GM12878 (cell line): Measurements from ENCODE around the gene SPDYE4. TPM values are rescaled to one million over a fixed set of nuclear protein-coding genes. Genes with fewer than 3 reads are reported as not detected.

Experiments used
- ATAC-seq: fragments of 200-7000 bp; cut with Tn5 transposase; 3 replicates; pipeline ENCODE4 v1.9.1; 2020; ENCODE audit warnings: mild to moderate bottlenecking, moderate library complexity
- BruUV-seq: library from RNA; stranded (reverse); fragments of 400-500 nt; replicated peaks from 2 replicates; lab custom pipeline; 2021; lab: Mats Ljungman, UMichigan
- CTCF ChIA-PET: fragments of 300-600 bp; sonication (Branson Sonifier 250); formaldehyde crosslinking; extraction: SDS; loops from one replicate; lab custom pipeline; 2021; ENCODE audit warnings: inconsistent platforms; lab: Yijun Ruan, JAX
- POLR2A ChIA-PET: fragments of 350-600 bp; formaldehyde crosslinking; extraction: SDS; loops from one replicate; lab custom pipeline; 2021; ENCODE audit warnings: inconsistent platforms; lab: Charles Lee
- RAD21 ChIA-PET: fragments of 300-600 bp; sonication (Branson Sonifier 250); formaldehyde crosslinking; loops from one replicate; lab custom pipeline; 2023; ENCODE audit warnings: antibody characterized with exemption; ENCODE audit not compliant: unreplicated experiment; lab: Charles Lee
- SMC1A ChIA-PET: fragments of 300-600 bp; sonication (Branson Sonifier 250); formaldehyde crosslinking; loops from one replicate; lab custom pipeline; 2023; ENCODE audit not compliant: unreplicated experiment, uncharacterized antibody; lab: Charles Lee
- DNase-seq: peaks from one replicate; pipeline ENCODE4 v3.0.0-alpha.2; 2011; ENCODE audit warnings: low read depth, low spot score
- FAIRE-seq: peaks from 3 replicates; lab custom pipeline; 2011; peaks lifted over from hg19 to GRCh38; lab: Jason Lieb, UNC
- H2AFZ ChIP-seq: 2 replicates; pipeline ENCODE4 v1.6.0; 2011; ENCODE audit warnings: low read depth, low read length, control low read depth; ENCODE audit not compliant: control insufficient read depth
- H3K27ac ChIP-seq: 2 replicates; pipeline ENCODE4 v1.5.1; 2011; ENCODE audit warnings: control low read depth; ENCODE audit not compliant: control insufficient read depth, insufficient read depth
- H3K27me3 ChIP-seq, 2 experiments: replicated peaks in 1 of 2; 2 replicates each; pipeline versions ENCODE4 v1.6.0 to v1.6.1; 2011; ENCODE audit warnings: low read length in 1 of 2; ENCODE audit not compliant: control insufficient read depth in 2 of 2, insufficient read depth in 2 of 2
- H3K36me3 ChIP-seq, 2 experiments: 2 replicates each; pipeline ENCODE4 v1.5.1; 2011; ENCODE audit warnings: low read length in 1 of 2; ENCODE audit not compliant: control insufficient read depth in 2 of 2, insufficient read depth in 2 of 2
- H3K4me1 ChIP-seq: 2 replicates; pipeline ENCODE4 v1.6.1; 2011; ENCODE audit warnings: mild to moderate bottlenecking, low read length, moderate library complexity, mixed read lengths; ENCODE audit not compliant: control insufficient read depth, insufficient read depth
- H3K4me2 ChIP-seq: 2 replicates; pipeline ENCODE4 v1.6.0; 2011; ENCODE audit warnings: control low read depth; ENCODE audit not compliant: control insufficient read depth, insufficient read depth
- H3K4me3 ChIP-seq: fragments of 200-600 bp; sonication (generic); 2 replicates; pipeline ENCODE4 v1.5.1; 2016
- H3K79me2 ChIP-seq: 2 replicates; pipeline ENCODE4 v1.6.0; 2011; ENCODE audit warnings: low read length; ENCODE audit not compliant: control insufficient read depth, insufficient read depth
- H3K9ac ChIP-seq: 2 replicates; pipeline ENCODE4 v1.8.0; 2011; ENCODE audit warnings: low read length, control low read depth, mixed read lengths; ENCODE audit not compliant: control insufficient read depth, insufficient read depth
- H3K9me3 ChIP-seq: replicated peaks from 3 replicates; pipeline ENCODE4 v1.5.1; 2011; ENCODE audit warnings: mild to moderate bottlenecking, low read length; ENCODE audit not compliant: control insufficient read depth, insufficient read depth
- H4K20me1 ChIP-seq: 2 replicates; pipeline ENCODE4 v1.6.0; 2011; ENCODE audit not compliant: control insufficient read depth, insufficient read depth
- EGR1 ChIP-seq, 2 experiments: IDR thresholded peaks; 1 replicate in 1 of 2; 2 replicates in 1 of 2; pipeline ENCODE4 v1.6.1; 2011 to 2012; ENCODE audit warnings: low read depth in 2 of 2, low read length in 2 of 2, borderline replicate concordance in 1 of 2, mild to moderate bottlenecking in 1 of 2, moderate library complexity in 1 of 2
- FOXK2 ChIP-seq: fragments of 450-650 bp; IDR thresholded peaks from 2 replicates; pipeline ENCODE4 v1.6.1; 2017; ENCODE audit warnings: mild to moderate bottlenecking, moderate library complexity
- FOXM1 ChIP-seq: IDR thresholded peaks from 2 replicates; pipeline ENCODE4 v1.6.1; 2012; ENCODE audit warnings: low read depth, mild to moderate bottlenecking, inconsistent platforms, low read length, moderate library complexity
- HDAC6 ChIP-seq: fragments of 200-600 bp; sonication (generic); IDR thresholded peaks from one replicate; pipeline ENCODE4 v1.8.0; 2017; ENCODE audit warnings: antibody characterized with exemption; ENCODE audit not compliant: unreplicated experiment
- JUND ChIP-seq: IDR thresholded peaks from 2 replicates; pipeline ENCODE4 v1.6.1; 2012; ENCODE audit warnings: low read depth, mild to moderate bottlenecking, low read length, improper control_type of control experiment, moderate library complexity
- SREBF1 ChIP-seq: IDR thresholded peaks from 2 replicates; pipeline ENCODE4 v1.6.1; 2012; ENCODE audit warnings: mild to moderate bottlenecking, low read length
- USF2 ChIP-seq: IDR thresholded peaks from 2 replicates; pipeline ENCODE4 v1.6.1; 2011; ENCODE audit warnings: low read depth, low read length, improper control_type of control experiment, borderline replicate concordance
- ZBTB33 ChIP-seq: fragments of 450-650 bp; IDR thresholded peaks from 2 replicates; pipeline ENCODE4 v1.6.1; 2017; ENCODE audit warnings: mild to moderate bottlenecking
- ZNF274 ChIP-seq: IDR thresholded peaks from one replicate; pipeline ENCODE4 v1.8.0; 2011; ENCODE audit not compliant: insufficient read length, insufficient read depth
- WGBS: methylation state at CpG from one replicate; pipeline ENCODE4 v1.1.6; 2016; ENCODE audit warnings: low lambda C conversion rate; ENCODE audit not compliant: insufficient replicate concordance, insufficient coverage; ENCODE audit errors: missing lambda C conversion rate; 5-methylcytosine and 5-hydroxymethylcytosine counted together
- in situ Hi-C: fragments of 300-500 bp; cut with MboI; formaldehyde crosslinking; loops from 9 replicates; pipeline ENCODE4 v1.14.3; 2018; ENCODE audit warnings: mixed read lengths
- intact Hi-C: fragments of 100-400 bp; cut with micrococcal nuclease; formaldehyde crosslinking; loops from one replicate; pipeline ENCODE4 v1.14.2; 2022; ENCODE audit not compliant: unreplicated experiment
- polyA plus RNA-seq, 11 experiments: library from polyadenylated mRNA; depleted of rRNA in 4 of 11; unstranded in 6 of 11; stranded (reverse) in 5 of 11; fragments of >200 nt; fragmentation: Nextera tagmentation in 4 of 11; fragmentation: Illumina TruSeq in 1 of 11; extraction: Ambion mirVana in 4 of 11; extraction: Trizol in 1 of 11; gene quantifications; 1 replicate in 1 of 11; 2 replicates in 10 of 11; pipeline versions ENCODE4 v1.2.1 to v1.2.3, GENCODE V29; 2011 to 2016; ENCODE audit warnings: inconsistent platforms in 2 of 11, missing spikeins in 2 of 11, low read depth in 1 of 11
- total RNA-seq, 4 experiments: library from RNA; depleted of rRNA in 3 of 4; stranded (reverse); fragments of >200 nt in 3 of 4; fragmentation: Illumina TruSeq in 1 of 4; extraction: Trizol in 1 of 4; gene quantifications; 2 replicates each; pipeline versions ENCODE4 v1.2.1 to v1.2.3, GENCODE V29; 2013 to 2021

The SPDYE4 gene
- total and polyA plus RNA-seq, 10 of the 15 experiments (the other 5 are each of a cell fraction or from before 2014, with no cell fraction given): 0.07 to 0.18 TPM; not detected in 8

- TF ChIP-seq HDAC6: no peak
- no peak for TF ChIP-seq ZBTB33
- TF ChIP-seq FOXM1: no peak
- no peak for TF ChIP-seq FOXK2
- no peak for TF ChIP-seq ZNF274
- TF ChIP-seq USF2: no peak
- no peak for TF ChIP-seq JUND
- TF ChIP-seq EGR1 (IDR thresholded peaks at IDR 0.05; ENCODE audit: borderline replicate concordance in 1 of 2, low read depth in 2 of 2, low read length in 2 of 2): no peak
- TF ChIP-seq SREBF1: no peak
- Histone ChIP-seq H3K9me3 (no peaks in the 10 kb centered on the region; the same call in 2 of the 3 replicates), H3K27ac (no peak overlapping the region), H3K4me3 (no peak overlapping the region), H3K4me1 (peaks cover 5% of the 10 kb centered on the region), H3K9ac (no peak overlapping the region), H2AFZ (no peak overlapping the region), H3K79me2 (no peaks in the 10 kb centered on the region), H4K20me1 (no peaks in the 10 kb centered on the region), H3K27me3 (no peaks in the 10 kb centered on the region; a peak in 1 of 4 replicates), H3K4me2 (no peak overlapping the region), H3K36me3 (no peaks in the 10 kb centered on the region)
- ATAC-seq (no peak), DNase-seq (no peak), FAIRE-seq (no peak)
- no TSS peak for BruUV-seq
- in situ Hi-C loops: loop anchor here (10.0 kb wide), 1 partner anchor 669 kb away; no protein-coding TSS in a partner anchor
- CTCF ChIA-PET: no interaction called here
- POLR2A ChIA-PET: no interaction called here
- intact Hi-C loops: loop anchor here (10.0 kb wide), 2 partner anchors 359 to 669 kb away; partner anchors contain the start of gene RPL26
- SMC1A ChIA-PET: no interaction called here
- RAD21 ChIA-PET: no interaction called here
- WGBS: 64% methylated on average over 15 of the region's 15 CpGs
These were observed 14.1 kb downstream of the SPDYE4 start for GRCh38 chr17:8744086-8744785.
